Aorta (tissue), 5 donors: ENCODE data around the gene PPP1R7. TPM values are rescaled to one million over a fixed set of nuclear protein-coding genes. Genes with fewer than 3 reads are reported as not detected.

Source experiments
- ATAC-seq: fragments of 200-7000 bp; cut with Tn5 transposase; one replicate; pipeline ENCODE4 v1.9.1; 2022; ENCODE audit warnings: moderate library complexity; ENCODE audit not compliant: low FRiP score
- DNase-seq, 2 donors: peaks; one replicate each; pipeline ENCODE4 v3.0.0-alpha.2; 2020
- H3K27ac ChIP-seq, 2 donors: one replicate each; pipeline ENCODE4 v1.5.1; 2013; ENCODE audit warnings: low read length in 2 of 2, mild to moderate bottlenecking in 2 of 2, moderate library complexity in 2 of 2, control low read depth in 1 of 2, inconsistent platforms in 1 of 2, low read depth in 1 of 2
- H3K27me3 ChIP-seq, 2 donors: one replicate each; pipeline ENCODE4 v1.6.1; 2013; ENCODE audit warnings: control low read depth in 1 of 2, low read length in 1 of 2, mild to moderate bottlenecking in 1 of 2, moderate library complexity in 1 of 2; ENCODE audit not compliant: insufficient read depth in 2 of 2, control insufficient read depth in 1 of 2
- H3K36me3 ChIP-seq, 2 donors: one replicate each; pipeline ENCODE4 v1.6.1; 2013; ENCODE audit warnings: control low read depth in 1 of 2, low read length in 1 of 2, mild to moderate bottlenecking in 1 of 2; ENCODE audit not compliant: insufficient read depth in 2 of 2, control insufficient read depth in 1 of 2
- H3K4me1 ChIP-seq, 2 donors: one replicate each; pipeline ENCODE4 v1.6.1; 2013; ENCODE audit warnings: low read length in 2 of 2, control low read depth in 1 of 2, mild to moderate bottlenecking in 1 of 2, moderate library complexity in 1 of 2; ENCODE audit not compliant: insufficient read depth in 2 of 2, control insufficient read depth in 1 of 2
- H3K4me3 ChIP-seq, 2 donors: one replicate each; pipeline ENCODE4 v1.5.1; 2013; ENCODE audit warnings: low read length in 2 of 2, control low read depth in 1 of 2, mild to moderate bottlenecking in 1 of 2
- H3K9me3 ChIP-seq: one replicate; pipeline ENCODE4 v1.6.1; 2013; ENCODE audit warnings: mild to moderate bottlenecking, low read length; ENCODE audit not compliant: control insufficient read depth
- WGBS, 2 donors: extraction: QIAGEN DNeasy Blood & Tissue Kit; methylation state at CpG; one replicate each; pipeline ENCODE4 v1.1.7; 2013; 5-methylcytosine and 5-hydroxymethylcytosine counted together
- intact Hi-C, 2 donors: fragments of 100-400 bp; cut with DNase I; formaldehyde crosslinking; loops; one replicate each; pipeline versions ENCODE4 v1.14.2 to v1.15.0; 2022
- polyA plus RNA-seq, 2 donors: library from polyadenylated mRNA; stranded (reverse); fragments of 200-250 nt; gene quantifications; one replicate each; pipeline ENCODE4 v1.2.3, GENCODE V29; 2013
- total RNA-seq, 2 donors: library from RNA; stranded (reverse); fragmentation: NEBNext Ultra II Directional; extraction: Animal tissue kit (Norgen Biotek cat#: 25700); gene quantifications; one replicate each; pipeline ENCODE4 v1.2.1, GENCODE V29; 2021
- donor health status: healthy with polysubstance abuse.
- donor health status: Bipolar disorder and iron deficiency.
- donor health status: DM: no; HTN: no; CAD: no.
- donor health status: DM: no; HTN: no; CAD: no.
- donor health status: DM: yes; HTN: yes; CAD: no.

The PPP1R7 gene
- total and polyA plus RNA-seq, 4 donors = 41.1 to 83.4 (median 60.1) TPM

DNA sequence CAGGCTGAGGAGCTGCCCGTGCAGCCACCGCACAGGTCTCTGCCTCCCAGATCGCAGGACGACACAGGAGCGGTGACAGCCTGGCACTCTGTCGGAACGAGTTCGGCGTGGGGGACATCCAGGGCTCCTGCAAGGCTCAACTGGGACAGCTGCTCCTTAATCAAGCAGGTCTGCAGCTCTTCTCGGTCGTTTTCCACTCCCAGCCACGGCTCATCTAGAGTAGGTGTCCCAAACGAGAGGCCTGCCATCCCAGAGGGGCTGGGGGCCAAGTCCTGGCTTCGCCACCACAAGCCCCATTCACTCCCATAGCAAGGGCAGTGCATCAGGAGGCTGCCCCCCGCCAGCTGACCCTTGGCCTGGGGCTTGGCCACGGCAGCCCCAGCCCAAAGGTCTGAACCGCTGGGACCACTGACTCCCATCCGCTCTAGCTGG, 23.5 kb upstream of the PPP1R7 start:
- WGBS, 2 donors = 96% methylated on average over 18 of the region's 18 CpGs
- intact Hi-C loops = no loop called here
- Histone ChIP-seq H3K4me3 (no peak overlapping the region), H3K27me3 (no peaks in the 10 kb centered on the region), H3K36me3 (no peaks in the 10 kb centered on the region), H3K4me1 (no peaks in the 10 kb centered on the region), H3K9me3 (no peaks in the 10 kb centered on the region), H3K27ac (no peak overlapping the region)
- DNase-seq (peak in 1 of 2 donors; percentile 61), ATAC-seq (peak; percentile 27)

DNA sequence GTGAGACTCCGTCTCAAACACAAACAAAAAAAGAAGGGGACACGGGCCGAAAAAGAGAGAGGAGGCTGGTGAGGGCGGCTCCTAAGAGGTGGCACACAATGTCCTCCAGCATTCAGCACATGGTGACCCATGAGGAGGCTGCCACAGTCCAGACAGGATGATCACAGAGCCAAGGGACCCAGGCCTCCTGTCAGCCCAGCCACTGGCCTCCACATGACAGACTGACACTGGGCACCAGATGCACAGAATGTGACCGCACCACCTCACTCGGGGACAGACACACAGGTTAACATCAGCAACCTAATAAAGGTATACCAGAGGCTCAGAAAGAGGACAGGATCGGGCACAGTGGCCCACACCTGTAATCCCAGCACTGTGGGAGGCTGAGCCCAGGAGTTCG, 22.0 kb upstream of the PPP1R7 start:
- 97% methylated on average over 8 of the region's 8 CpGs for WGBS, 2 donors
- no peaks in the 10 kb centered on the region for H3K27me3 ChIP-seq
- H3K27ac ChIP-seq = no peak overlapping the region
- H3K4me3 ChIP-seq = no peak overlapping the region
- H3K9me3 ChIP-seq = no peaks in the 10 kb centered on the region
- DNase-seq = peak in 1 of 2 donors; percentile 44
- intact Hi-C loops = no loop called here
- H3K4me1 ChIP-seq = no peaks in the 10 kb centered on the region
- ATAC-seq = no peak
- no peaks in the 10 kb centered on the region for H3K36me3 ChIP-seq

DNA sequence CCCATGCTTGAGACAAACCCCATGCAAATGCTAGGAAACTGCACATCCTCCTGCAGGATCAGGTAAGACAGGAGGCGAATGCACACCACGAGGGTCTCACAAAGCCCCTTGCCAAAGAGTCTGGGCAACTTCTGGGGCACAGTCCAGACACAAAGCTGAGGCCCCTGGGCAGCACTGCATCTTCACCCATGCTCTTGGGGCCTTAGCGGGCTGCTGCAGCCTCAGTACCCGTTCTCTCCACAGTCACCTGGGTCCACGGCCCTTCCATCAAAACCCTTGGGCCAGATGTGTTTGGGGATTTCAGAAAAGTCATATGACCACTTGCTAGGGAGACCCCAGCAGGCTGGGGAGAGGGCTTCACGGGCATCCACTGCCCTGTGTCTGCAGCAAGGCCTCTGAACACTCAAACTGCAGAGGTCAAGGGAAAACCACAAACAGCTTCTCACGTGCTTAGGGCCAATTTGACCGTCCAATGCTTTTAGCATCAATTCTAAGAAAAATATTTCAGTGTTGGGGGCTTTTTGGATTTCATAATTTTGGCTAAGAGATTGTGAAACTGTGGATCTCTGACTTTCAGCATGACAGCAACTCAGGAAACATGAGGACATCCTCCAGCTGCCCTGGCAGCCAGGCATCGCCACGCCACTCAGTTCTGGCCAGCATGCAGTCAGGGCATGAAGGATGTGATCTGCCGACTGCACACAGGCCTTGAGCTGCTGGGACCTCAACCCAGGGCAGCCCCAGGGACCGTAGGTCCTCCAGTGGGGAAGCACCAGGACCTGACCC, 21.0 kb upstream of the PPP1R7 start:
- Histone ChIP-seq H3K4me3 (no peak overlapping the region), H3K27me3 (no peaks in the 10 kb centered on the region), H3K4me1 (no peaks in the 10 kb centered on the region), H3K9me3 (no peaks in the 10 kb centered on the region), H3K27ac (no peak overlapping the region), H3K36me3 (no peaks in the 10 kb centered on the region)
- 90 to 92% methylated on average over 12 of the region's 12 CpGs for WGBS, 2 donors
- DNase-seq (peak in 1 of 2 donors; percentile 57), ATAC-seq (no peak)
- intact Hi-C loops = no loop called here

DNA sequence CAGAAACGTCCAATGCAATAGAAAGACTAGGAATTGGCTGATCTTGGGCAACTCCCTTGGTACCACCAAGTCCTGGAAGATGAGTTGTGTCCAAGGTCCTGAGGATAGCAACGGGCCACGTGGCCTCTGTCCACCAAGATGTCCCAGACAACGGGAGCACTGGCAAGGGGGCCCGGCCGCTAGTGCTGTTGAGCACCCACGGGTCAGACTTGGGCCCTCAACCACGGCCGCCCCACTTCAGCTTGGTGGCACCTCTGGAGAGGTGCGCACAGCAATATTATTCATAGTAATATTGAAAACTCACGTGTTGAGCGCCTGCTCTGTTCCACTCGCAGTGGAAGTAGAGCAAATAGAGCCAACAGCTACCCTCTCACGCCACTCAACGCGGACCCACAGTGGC, 20.0 kb upstream of the PPP1R7 start:
- Histone ChIP-seq H3K27me3 (no peaks in the 10 kb centered on the region), H3K4me3 (no peak overlapping the region), H3K4me1 (no peaks in the 10 kb centered on the region), H3K36me3 (no peaks in the 10 kb centered on the region), H3K9me3 (no peaks in the 10 kb centered on the region), H3K27ac (no peak overlapping the region)
- DNase-seq = peak in 1 of 2 donors; percentile 74
- intact Hi-C loops = no loop called here
- WGBS, 2 donors = 92 to 95% methylated on average over 16 of the region's 16 CpGs
- ATAC-seq = no peak

DNA sequence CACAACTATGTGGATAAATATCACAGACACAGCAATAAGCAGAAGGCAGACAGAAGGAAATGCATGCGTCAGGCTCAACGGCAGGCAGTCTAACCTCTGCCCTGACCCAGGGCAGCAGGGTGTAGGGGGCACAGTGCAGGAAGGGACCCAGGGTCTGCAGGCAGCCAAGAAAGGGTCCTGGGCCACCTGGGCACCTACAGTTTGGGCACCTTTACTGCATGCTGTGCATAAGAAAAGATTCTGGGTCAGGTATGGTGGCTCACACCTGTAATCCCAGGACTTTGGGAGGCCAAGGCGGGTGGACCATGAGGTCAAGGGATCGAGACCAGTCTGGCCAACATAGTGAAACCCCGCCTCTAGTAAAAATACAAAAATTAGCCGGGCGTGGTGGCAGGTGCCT, 18.7 kb upstream of the PPP1R7 start:
- ATAC-seq = no peak
- H3K27me3 ChIP-seq = no peaks in the 10 kb centered on the region
- DNase-seq = no peak
- intact Hi-C loops = no loop called here
- H3K9me3 ChIP-seq = no peaks in the 10 kb centered on the region
- 94 to 96% methylated on average over 7 of the region's 7 CpGs for WGBS, 2 donors
- no peaks in the 10 kb centered on the region for H3K4me1 ChIP-seq
- H3K27ac ChIP-seq = no peak overlapping the region
- no peak overlapping the region for H3K4me3 ChIP-seq
- no peaks in the 10 kb centered on the region for H3K36me3 ChIP-seq

DNA sequence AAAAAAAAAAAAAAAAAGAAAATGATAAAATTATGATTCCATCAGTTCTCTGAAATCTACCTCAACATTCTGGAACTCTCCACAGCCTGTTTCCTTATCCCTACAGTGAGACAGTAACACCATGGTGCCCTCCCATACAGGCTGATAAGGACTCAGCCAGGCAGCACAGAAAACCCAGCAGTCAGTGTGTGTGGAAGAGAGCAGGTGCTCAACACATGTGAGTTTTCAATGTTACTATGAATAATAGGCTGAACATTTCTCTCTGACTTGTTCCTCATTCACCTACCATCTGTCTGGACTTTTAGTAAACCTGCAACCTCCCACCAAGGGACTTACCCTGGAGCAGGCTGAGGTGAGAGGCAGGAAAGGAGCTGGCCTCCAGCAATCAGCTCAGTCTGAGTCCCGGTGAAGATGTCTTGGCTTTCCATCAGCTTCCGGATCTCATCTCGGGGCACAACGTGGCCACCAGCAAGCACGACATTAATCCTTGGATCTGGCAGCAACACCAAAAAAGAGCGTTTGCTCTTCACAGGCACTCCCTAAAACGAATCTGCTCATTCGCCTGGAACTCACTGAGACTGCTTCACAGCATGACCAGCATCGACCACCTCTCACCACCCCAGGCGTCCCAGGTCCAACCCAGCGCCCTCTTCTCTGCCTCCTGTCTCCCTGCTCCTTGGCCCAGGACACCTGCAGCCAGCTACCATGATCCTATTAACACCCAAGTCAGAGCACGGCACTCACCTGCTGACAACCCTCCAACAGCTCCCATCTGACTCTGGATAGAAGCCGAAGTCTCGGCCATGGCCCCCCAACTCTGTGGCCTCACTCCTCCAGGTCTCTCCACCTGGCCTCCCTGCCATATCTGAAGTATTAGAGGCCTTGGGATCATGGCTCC, 17.5 kb upstream of the PPP1R7 start:
- WGBS, 2 donors = 92 to 93% methylated on average over 14 of the region's 14 CpGs
- Histone ChIP-seq H3K27me3 (no peaks in the 10 kb centered on the region), H3K4me3 (no peak overlapping the region), H3K36me3 (no peaks in the 10 kb centered on the region), H3K27ac (no peak overlapping the region), H3K4me1 (no peaks in the 10 kb centered on the region), H3K9me3 (no peaks in the 10 kb centered on the region)
- ATAC-seq (no peak), DNase-seq (peak in 1 of 2 donors; percentile 60)
- intact Hi-C loops = no loop called here

DNA sequence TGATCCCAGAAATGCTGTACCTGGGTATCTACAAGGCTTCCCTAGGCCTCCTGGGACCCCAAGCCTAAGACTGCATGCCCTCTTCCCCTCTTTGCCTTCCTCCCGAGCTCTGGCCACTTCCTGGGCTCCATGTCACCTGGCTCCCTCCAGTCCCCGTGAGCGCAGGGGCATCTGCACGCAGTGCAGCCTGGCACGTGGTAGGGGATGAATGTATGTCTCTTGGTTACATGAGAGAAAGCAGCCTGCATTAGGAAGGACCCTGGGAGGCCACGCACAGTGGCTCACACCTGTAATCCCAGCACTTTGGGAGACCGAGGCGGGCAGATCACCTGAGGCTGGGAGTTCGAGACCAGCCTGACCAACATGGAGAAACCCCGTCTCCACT, 16.8 kb upstream of the PPP1R7 start:
- WGBS, 2 donors = 94 to 97% methylated on average over 10 of the region's 10 CpGs
- Histone ChIP-seq H3K4me3 (no peak overlapping the region), H3K4me1 (no peaks in the 10 kb centered on the region), H3K36me3 (no peaks in the 10 kb centered on the region), H3K27ac (no peak overlapping the region), H3K9me3 (no peaks in the 10 kb centered on the region), H3K27me3 (no peaks in the 10 kb centered on the region)
- ATAC-seq (no peak), DNase-seq (no peak)
- intact Hi-C loops = no loop called here

DNA sequence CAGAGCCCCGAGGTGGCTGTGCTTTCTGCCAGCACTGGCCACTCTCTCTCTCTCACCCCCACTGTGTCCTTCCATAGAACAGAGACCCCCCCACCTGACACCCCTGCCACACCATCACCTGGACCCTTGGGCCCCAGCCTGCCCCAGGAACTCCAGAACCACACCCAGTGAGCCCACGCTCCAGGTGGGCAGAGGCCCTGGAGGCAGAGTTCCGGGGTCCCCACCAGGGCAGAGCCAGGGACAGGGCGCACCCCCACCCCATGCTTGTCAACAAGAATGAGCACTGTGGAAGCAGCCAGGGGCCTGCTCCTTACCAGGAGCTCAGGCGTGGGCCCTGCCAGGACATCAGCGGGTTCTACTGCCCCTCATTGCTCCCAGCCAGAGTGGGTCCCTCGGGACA, 15.6 kb upstream of the PPP1R7 start:
- H3K27ac ChIP-seq = no peak overlapping the region
- ATAC-seq (no peak), DNase-seq (peak in 1 of 2 donors; percentile 64)
- H3K4me3 ChIP-seq = no peak overlapping the region
- intact Hi-C loops = no loop called here
- 92 to 93% methylated on average over 7 of the region's 7 CpGs for WGBS, 2 donors
- no peaks in the 10 kb centered on the region for H3K27me3 ChIP-seq
- no peaks in the 10 kb centered on the region for H3K36me3 ChIP-seq
- no peaks in the 10 kb centered on the region for H3K4me1 ChIP-seq
- no peaks in the 10 kb centered on the region for H3K9me3 ChIP-seq
